Rectal smooth muscle tissue (tissue), 1 donor: Measurements from ENCODE around the gene TNFRSF1B.

Experiments
- H3K27ac ChIP-seq: one replicate; pipeline ENCODE4 v1.7.0; 2013; ENCODE audit warnings: low read depth, low read length, inconsistent platforms
- H3K27me3 ChIP-seq: one replicate; pipeline ENCODE4 v1.7.0; 2013; ENCODE audit warnings: low read length; ENCODE audit not compliant: control insufficient read depth, insufficient read depth
- H3K36me3 ChIP-seq: one replicate; pipeline ENCODE4 v1.7.0; 2013; ENCODE audit warnings: low read length; ENCODE audit not compliant: control insufficient read depth, insufficient read depth
- H3K4me1 ChIP-seq: one replicate; pipeline ENCODE4 v1.7.0; 2013; ENCODE audit warnings: low read length; ENCODE audit not compliant: control insufficient read depth, insufficient read depth
- H3K4me3 ChIP-seq: one replicate; pipeline ENCODE4 v1.7.0; 2013; ENCODE audit warnings: low read length
- H3K9ac ChIP-seq: one replicate; pipeline ENCODE4 v1.7.0; 2013; ENCODE audit warnings: low read length

TNFRSF1B gene

GRCh38 chr1:12166834-12167492 is at the start of gene TNFRSF1B:
TNFRSF1B (plus strand) TSS chr1:12166991; CDS start chr1:12167092, 101 bp downstream.
- peak within 1 kb of the TSS; percentile 64 for H3K9ac ChIP-seq
- no peaks in the 10 kb centered on the region for H3K4me1 ChIP-seq

DNA sequence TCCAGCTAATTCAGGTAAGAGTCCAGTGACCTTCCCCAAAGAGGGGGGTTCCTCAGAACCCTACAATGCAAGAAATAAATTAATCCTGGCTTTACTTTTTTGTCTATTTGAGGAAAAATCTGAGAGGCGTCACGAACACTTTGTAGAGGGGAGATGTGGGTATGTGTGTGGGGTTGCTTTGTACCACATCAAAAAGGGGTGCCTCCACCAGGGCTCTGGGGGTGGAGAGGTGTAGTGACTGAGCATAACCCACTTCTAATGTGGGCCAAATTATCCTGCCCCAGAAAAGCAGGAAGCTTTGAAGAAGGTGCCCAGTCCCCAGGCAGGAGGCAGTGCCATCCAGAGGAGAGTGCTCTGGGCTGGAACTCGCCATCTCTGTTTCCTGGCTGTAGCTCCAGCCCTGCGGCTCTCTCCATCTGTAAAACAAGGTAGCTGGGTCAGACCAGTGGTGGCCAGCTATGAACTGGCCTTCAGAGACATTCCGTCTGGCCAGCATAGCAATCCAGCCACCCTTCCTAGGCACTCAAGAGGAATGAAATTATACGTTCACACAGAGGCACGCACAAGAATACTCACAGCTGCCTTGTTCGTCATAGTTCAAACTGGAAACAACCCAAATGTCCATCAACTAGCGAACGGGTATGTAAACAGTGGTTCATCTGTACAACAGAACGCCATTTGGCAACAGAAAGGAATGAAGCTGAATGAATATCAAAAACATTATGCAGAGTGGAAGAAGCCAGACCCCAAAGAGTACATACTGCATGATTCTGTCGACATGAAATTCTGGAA is 45.4 kb upstream of the TNFRSF1B start:
- H3K9ac ChIP-seq: no peak overlapping the region
- H3K4me3 ChIP-seq: no peak overlapping the region
- no peaks in the 10 kb centered on the region for H3K27me3 ChIP-seq
- peaks cover 5% of the 10 kb centered on the region for H3K4me1 ChIP-seq
- H3K27ac ChIP-seq: no peak overlapping the region
- H3K36me3 ChIP-seq: no peaks in the 10 kb centered on the region

More at GRCh38 chr1:12166834-12167492, at the start of gene TNFRSF1B:
- peak within 1 kb of the TSS; percentile 69 for H3K4me3 ChIP-seq
- peak within 1 kb of the TSS; percentile 35 for H3K27ac ChIP-seq
- H3K36me3 ChIP-seq: no peaks in the 10 kb centered on the region
- H3K27me3 ChIP-seq: no peaks in the 10 kb centered on the region

DNA sequence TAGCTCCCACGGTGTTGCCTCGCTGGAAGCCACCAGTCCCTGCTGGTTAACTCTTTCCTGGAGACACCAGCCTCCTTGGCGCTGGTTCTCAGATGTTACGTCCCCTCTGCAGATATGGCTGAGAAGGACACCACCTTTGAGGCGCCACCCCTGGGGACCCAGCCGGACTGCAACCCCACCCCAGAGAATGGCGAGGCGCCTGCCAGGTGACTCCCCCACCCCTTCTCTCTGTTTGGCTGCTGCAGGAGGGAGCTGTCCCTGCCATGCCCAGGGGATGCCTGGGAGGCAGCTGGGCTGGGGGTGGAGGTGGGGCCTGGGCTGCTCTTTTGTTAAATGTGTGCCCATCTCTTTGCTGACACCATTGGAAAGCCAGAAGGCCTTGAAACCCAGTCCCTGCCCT is 43.6 kb upstream of the TNFRSF1B start:
- no peak overlapping the region for H3K9ac ChIP-seq
- no peak overlapping the region for H3K4me3 ChIP-seq
- H3K36me3 ChIP-seq: no peaks in the 10 kb centered on the region
- H3K27me3 ChIP-seq: no peaks in the 10 kb centered on the region
- peaks cover 5% of the 10 kb centered on the region for H3K4me1 ChIP-seq
- H3K27ac ChIP-seq: no peak overlapping the region

- Histone ChIP-seq H3K36me3 (no peaks in the 10 kb centered on the region), H3K27me3 (no peaks in the 10 kb centered on the region), H3K4me3 (no peak overlapping the region), H3K4me1 (peaks cover 5% of the 10 kb centered on the region), H3K27ac (no peak overlapping the region), H3K9ac (no peak overlapping the region)
These were observed 41.9 kb upstream of the TNFRSF1B start for GRCh38 chr1:12124693-12125421.

DNA sequence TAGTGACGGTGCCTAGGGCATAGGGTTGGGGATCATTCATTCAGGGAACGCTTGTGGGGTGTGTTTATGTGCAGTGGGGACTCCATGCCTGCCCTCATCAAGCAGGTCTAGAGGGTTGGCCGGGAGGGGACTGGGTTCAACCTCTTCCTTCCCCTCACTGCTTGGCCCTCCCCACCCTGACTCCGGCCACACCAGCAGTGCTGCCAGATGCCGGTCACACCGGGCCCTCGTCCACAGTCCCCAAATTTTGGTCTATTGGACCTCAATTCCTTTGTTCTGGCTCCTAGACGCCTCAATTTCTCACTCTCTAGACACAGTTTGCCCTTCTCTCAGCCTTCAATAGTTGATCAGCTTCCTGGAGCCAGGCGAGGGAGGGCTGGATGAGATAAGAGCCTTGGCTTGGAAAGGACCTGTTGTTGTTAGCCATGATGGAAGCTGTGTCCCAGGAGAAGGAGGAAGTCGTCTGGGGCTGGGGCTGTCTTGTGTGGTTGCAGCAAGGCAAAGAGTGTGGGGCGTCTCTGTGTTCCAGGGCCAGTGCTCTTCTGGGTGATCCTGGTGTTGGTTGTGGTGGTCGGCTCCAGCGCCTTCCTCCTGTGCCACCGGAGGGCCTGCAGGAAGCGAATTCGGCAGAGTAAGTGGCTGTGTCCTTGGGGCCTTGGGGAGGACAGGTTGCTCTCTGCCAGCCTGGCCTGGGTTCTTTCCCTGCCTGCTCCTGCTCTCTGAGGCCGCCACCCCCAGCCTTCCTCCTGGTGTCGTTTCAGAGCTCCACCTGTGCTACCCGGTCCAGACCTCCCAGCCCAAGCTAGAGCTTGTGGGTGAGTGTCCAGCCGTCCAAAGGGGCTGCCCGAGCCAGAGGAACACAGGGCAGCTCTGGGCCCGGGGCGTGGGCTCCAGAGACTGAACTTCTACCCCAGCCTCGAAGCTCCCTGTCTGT is 41.1 kb upstream of the TNFRSF1B start:
- peaks cover 5% of the 10 kb centered on the region for H3K4me1 ChIP-seq
- H3K4me3 ChIP-seq: no peak overlapping the region
- H3K9ac ChIP-seq: no peak overlapping the region
- H3K36me3 ChIP-seq: no peaks in the 10 kb centered on the region
- H3K27ac ChIP-seq: no peak overlapping the region
- H3K27me3 ChIP-seq: no peaks in the 10 kb centered on the region

DNA sequence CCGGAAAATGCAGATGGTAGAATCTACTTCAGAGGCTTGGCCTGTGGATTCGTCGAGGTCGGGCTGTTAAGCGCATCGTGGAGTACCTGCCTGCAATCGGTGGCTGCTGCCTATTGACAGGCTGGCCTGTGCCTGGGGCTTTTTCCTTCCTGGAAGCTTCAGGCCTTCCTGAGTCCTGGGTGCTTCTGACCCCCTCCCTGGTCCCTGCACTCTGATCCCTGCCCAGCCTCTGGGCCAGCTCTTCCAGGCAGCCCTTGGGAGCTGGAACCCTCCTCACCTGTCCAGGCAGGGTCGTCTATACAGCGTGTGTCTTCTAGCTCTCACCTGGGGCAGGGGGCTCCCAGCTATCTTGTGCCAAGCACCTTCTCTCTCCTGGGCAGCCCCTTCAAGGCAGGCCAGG is 40.0 kb upstream of the TNFRSF1B start:
- no peak overlapping the region for H3K9ac ChIP-seq
- H3K4me3 ChIP-seq: no peak overlapping the region
- H3K4me1 ChIP-seq: peaks cover 2% of the 10 kb centered on the region

GRCh38 chr1:12127206-12127810 is 39.5 kb upstream of the TNFRSF1B start:
- H3K27ac ChIP-seq: no peak overlapping the region
- no peaks in the 10 kb centered on the region for H3K27me3 ChIP-seq
- no peaks in the 10 kb centered on the region for H3K4me1 ChIP-seq
- H3K9ac ChIP-seq: no peak overlapping the region
- no peak overlapping the region for H3K4me3 ChIP-seq
- H3K36me3 ChIP-seq: no peaks in the 10 kb centered on the region

More for the DNA sequence above, 40.0 kb upstream of the TNFRSF1B start:
- H3K27ac ChIP-seq: no peak overlapping the region
- H3K36me3 ChIP-seq: no peaks in the 10 kb centered on the region
- H3K27me3 ChIP-seq: no peaks in the 10 kb centered on the region

DNA sequence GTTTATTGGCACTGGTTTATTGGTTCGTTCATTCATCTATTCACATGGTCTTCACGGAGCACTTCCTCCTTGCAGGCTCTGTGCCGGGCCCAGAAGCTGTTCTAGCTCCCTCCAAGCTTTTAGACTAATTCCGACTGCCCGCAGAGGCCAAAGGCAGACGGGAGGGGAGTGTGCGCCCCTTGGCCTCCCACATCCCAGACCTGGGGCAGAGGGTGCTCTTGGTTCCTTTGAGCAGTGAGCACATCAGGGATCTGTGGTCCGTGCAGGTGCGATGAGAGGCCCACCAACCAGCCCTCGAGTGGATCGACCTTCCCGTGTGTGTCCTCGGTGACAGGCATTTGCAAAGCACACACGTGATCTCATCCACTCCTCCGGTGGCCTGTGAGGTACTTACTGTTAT is 38.7 kb upstream of the TNFRSF1B start:
- Histone ChIP-seq H3K27me3 (no peaks in the 10 kb centered on the region), H3K4me3 (no peak overlapping the region), H3K36me3 (no peaks in the 10 kb centered on the region), H3K9ac (no peak overlapping the region), H3K27ac (no peak overlapping the region), H3K4me1 (no peaks in the 10 kb centered on the region)

GRCh38 chr1:12129624-12130023 is 37.2 kb upstream of the TNFRSF1B start:
- Histone ChIP-seq H3K27ac (no peak overlapping the region), H3K36me3 (no peaks in the 10 kb centered on the region), H3K9ac (no peak overlapping the region), H3K4me1 (no peaks in the 10 kb centered on the region), H3K4me3 (no peak overlapping the region), H3K27me3 (no peaks in the 10 kb centered on the region)

GRCh38 chr1:12130466-12131130 is 36.2 kb upstream of the TNFRSF1B start:
- H3K9ac ChIP-seq: no peak overlapping the region
- H3K27me3 ChIP-seq: no peaks in the 10 kb centered on the region
- no peaks in the 10 kb centered on the region for H3K4me1 ChIP-seq
- no peak overlapping the region for H3K27ac ChIP-seq
- H3K36me3 ChIP-seq: no peaks in the 10 kb centered on the region
- H3K4me3 ChIP-seq: no peak overlapping the region

GRCh38 chr1:12132078-12132477 is 34.7 kb upstream of the TNFRSF1B start:
- Histone ChIP-seq H3K4me1 (no peaks in the 10 kb centered on the region), H3K27ac (no peak overlapping the region), H3K4me3 (no peak overlapping the region), H3K36me3 (no peaks in the 10 kb centered on the region), H3K27me3 (no peaks in the 10 kb centered on the region), H3K9ac (no peak overlapping the region)
